NT2/D1 (cell line): ENCODE results near the gene RNF10.

ENCODE experiments used
- SUZ12 ChIP-seq: IDR thresholded peaks from 2 replicates; pipeline ENCODE4 v1.6.1; 2011; ENCODE audit not compliant: insufficient read length, insufficient read depth; ENCODE audit errors: extremely low read depth
- ZNF274 ChIP-seq: IDR thresholded peaks from 2 replicates; pipeline ENCODE4 v1.6.1; 2011; ENCODE audit warnings: mild to moderate bottlenecking, low read depth, low read length

DNA sequence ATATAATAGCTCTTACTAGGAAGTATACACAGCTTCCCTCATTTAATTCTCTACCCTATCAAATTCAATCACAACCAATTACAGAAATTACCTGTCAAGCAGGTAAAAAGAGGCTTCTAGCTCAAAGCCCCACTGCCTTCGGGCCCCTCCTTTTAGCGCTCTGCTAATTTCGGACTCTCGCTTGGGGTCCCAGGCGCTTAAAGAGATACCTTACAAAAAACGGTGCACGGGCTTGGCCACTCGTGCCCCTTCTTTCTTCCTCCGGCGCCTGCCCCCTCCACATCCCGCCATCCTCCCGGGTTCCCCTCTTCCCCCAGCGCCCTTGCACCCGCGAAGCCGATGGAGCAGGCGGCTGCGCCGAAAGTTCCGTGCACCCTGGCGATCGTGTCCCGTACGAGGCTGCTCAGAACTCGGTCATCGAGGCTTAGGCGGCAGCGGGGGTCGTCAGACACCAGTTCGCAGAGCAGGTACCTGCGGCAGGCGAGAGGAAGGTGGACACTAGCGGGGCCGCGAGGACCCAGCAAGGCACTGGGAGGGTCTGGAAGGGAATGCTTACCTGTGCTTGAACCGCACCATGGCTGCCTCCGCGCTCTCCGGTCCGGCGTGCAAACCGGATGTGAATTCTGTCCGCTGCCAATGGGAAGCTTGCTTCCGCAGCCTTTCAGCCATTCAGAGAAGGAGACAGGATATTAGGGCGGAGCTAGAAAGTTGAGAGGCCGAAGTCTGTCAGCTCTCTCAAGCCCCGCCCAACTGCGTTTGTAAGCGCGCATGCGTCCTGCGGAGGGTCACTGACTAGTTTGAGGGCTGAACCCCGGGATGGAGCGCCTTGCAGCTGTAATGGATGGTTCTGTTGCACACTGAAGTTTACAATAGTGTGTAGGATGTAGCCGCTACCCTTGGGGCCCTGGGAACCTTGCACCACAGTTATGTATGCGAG lies 46.9 kb downstream of the RNF10 start, which contains the start of gene POP5:
- TF ChIP-seq ZNF274, result no peak
- no peak for TF ChIP-seq SUZ12
